ENCODE measurements around the gene DHX58.

- TF ChIP-seq POLR2A (IDR thresholded peaks at IDR 0.05), result no peak
- TF ChIP-seq, protein P1, sequence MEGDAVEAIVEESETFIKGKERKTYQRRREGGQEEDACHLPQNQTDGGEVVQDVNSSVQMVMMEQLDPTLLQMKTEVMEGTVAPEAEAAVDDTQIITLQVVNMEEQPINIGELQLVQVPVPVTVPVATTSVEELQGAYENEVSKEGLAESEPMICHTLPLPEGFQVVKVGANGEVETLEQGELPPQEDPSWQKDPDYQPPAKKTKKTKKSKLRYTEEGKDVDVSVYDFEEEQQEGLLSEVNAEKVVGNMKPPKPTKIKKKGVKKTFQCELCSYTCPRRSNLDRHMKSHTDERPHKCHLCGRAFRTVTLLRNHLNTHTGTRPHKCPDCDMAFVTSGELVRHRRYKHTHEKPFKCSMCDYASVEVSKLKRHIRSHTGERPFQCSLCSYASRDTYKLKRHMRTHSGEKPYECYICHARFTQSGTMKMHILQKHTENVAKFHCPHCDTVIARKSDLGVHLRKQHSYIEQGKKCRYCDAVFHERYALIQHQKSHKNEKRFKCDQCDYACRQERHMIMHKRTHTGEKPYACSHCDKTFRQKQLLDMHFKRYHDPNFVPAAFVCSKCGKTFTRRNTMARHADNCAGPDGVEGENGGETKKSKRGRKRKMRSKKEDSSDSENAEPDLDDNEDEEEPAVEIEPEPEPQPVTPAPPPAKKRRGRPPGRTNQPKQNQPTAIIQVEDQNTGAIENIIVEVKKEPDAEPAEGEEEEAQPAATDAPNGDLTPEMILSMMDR (IDR thresholded peaks at IDR 0.05), result no peak
Observed at GRCh38 chr17:42097691-42098631, 14.6 kb downstream of the DHX58 start, which contains the start of gene ZNF385C.
